GM12801 (cell line): ENCODE measurements around the gene UNC79.

ENCODE experiments used
- TF ChIP-seq, protein P1 (sequence below): IDR thresholded peaks from one replicate; pipeline ENCODE4 v1.5.1; 2011; ENCODE audit warnings: control low read depth; ENCODE audit not compliant: insufficient read length; ENCODE audit errors: extremely low read depth

Gene UNC79

GRCh38 chr14:93716002-93716745, 285.4 kb downstream of the UNC79 start:
- TF ChIP-seq, protein P1, sequence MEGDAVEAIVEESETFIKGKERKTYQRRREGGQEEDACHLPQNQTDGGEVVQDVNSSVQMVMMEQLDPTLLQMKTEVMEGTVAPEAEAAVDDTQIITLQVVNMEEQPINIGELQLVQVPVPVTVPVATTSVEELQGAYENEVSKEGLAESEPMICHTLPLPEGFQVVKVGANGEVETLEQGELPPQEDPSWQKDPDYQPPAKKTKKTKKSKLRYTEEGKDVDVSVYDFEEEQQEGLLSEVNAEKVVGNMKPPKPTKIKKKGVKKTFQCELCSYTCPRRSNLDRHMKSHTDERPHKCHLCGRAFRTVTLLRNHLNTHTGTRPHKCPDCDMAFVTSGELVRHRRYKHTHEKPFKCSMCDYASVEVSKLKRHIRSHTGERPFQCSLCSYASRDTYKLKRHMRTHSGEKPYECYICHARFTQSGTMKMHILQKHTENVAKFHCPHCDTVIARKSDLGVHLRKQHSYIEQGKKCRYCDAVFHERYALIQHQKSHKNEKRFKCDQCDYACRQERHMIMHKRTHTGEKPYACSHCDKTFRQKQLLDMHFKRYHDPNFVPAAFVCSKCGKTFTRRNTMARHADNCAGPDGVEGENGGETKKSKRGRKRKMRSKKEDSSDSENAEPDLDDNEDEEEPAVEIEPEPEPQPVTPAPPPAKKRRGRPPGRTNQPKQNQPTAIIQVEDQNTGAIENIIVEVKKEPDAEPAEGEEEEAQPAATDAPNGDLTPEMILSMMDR, result no peak

- TF ChIP-seq, protein P1, result no peak
Measured at GRCh38 chr14:93716746-93717667, 286.3 kb downstream of the UNC79 start.

GRCh38 chr14:93717668-93718320, 287.1 kb downstream of the UNC79 start:
- TF ChIP-seq, protein P1, result no peak

- TF ChIP-seq, protein P1, result no peak
Measured at GRCh38 chr14:93719256-93719655, 288.5 kb downstream of the UNC79 start.

DNA sequence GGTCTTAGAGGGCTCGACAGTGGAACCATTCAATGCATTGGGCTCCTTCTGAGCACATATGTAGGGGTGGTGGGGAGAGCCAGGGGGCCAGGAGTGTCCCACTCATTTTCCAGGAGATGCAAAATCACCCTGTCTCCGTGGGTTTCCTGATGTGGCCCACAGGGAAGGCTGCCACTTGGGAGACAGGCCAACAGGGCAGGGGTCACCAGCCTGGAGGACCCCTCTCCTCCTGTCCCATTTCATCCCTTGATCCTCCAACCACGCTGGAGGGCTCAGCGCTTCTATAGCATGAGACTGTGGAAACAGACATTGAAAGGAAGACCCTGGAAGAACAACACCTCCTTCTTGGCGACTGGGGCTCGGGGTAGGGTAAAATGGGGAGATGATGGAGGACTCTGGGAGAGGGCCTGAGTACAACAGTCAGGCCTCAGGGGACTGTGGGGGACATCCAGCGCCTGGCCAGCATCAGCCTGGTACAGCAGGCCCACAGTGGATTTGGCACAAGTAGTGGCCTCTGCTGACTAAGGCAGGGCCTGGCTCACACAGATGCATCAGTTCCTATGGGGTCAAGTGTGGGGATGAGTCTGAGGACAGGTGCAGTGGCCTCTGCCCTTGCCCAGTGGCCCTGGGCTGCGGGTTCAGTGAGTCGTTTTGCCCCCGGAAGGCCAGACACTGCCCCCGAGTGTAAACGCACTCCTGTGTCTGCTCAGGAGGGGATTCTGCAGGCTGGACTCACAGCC, 289.5 kb downstream of the UNC79 start:
- TF ChIP-seq, protein P1, result no peak

DNA sequence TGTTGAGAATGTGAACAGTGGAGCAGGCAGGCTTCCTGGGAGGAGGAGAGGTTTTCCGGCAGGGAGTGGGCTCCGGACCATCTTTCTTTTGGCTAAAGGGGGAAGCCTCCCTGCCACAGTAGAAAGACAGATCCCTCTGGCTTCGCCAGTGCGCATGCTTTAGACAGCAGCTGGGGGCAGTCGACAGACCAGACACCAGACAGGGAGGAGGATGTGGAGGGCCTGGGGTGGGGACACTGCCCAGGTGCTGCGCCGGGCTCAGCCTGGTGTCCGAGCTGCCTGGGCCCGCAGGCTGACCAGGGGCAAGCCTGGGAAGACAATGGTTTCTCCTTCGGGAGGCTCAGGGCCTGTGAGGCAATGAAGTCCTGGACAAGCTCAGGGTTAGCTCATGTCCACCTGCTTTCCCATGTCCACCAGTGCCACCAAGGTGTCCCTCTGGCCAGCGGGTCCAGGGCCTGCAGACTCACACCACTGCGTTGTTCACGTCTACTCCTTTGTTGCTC, 290.3 kb downstream of the UNC79 start:
- TF ChIP-seq, protein P1, result no peak
